Sigmoid colon (tissue), 7 donors: ENCODE results near the gene TERB1. TPM values are rescaled to one million over a fixed set of nuclear protein-coding genes. Genes with fewer than 3 reads are reported as not detected.

Experiments
- DNase-seq: peaks from one replicate; pipeline ENCODE4 v3.0.0-alpha.2; 2019
- H3K27ac ChIP-seq, 4 donors: fragments of 200-600 bp; sonication (generic); one replicate each; pipeline ENCODE4 v1.5.1; 2016 to 2019; ENCODE audit warnings: mild to moderate bottlenecking in 1 of 4
- H3K27me3 ChIP-seq, 3 donors: fragments of 200-600 bp; sonication (generic); one replicate each; pipeline ENCODE4 v1.5.1; 2019; ENCODE audit warnings: mild to moderate bottlenecking in 1 of 3
- H3K36me3 ChIP-seq, 4 donors: fragments of 200-600 bp; sonication (generic); one replicate each; pipeline ENCODE4 v1.5.1; 2016 to 2019
- H3K4me1 ChIP-seq, 4 donors: fragments of 200-600 bp; sonication (generic); one replicate each; pipeline ENCODE4 v1.5.1; 2017 to 2019
- H3K4me3 ChIP-seq, 4 donors: fragments of 200-600 bp; sonication (generic); one replicate each; pipeline ENCODE4 v1.5.1; 2017 to 2019; ENCODE audit warnings: mild to moderate bottlenecking in 2 of 4, moderate library complexity in 1 of 4
- H3K9me3 ChIP-seq, 4 donors: fragments of 200-600 bp in 3 of 4; sonication (generic) in 3 of 4; one replicate each; pipeline versions ENCODE4 v1.5.1 to v1.6.1; 2013 to 2019
- EP300 ChIP-seq, 4 donors: sonication (generic); formaldehyde crosslinking; IDR thresholded peaks; one replicate each; pipeline ENCODE4 v1.6.1; 2017; ENCODE audit warnings: antibody characterized with exemption in 4 of 4
- POLR2A ChIP-seq, 2 donors: fragments of 450-650 bp; IDR thresholded peaks; one replicate each; pipeline ENCODE4 v1.6.1; 2016; ENCODE audit warnings: antibody characterized with exemption in 2 of 2, mild to moderate bottlenecking in 2 of 2, moderate library complexity in 2 of 2
- POLR2AphosphoS5 ChIP-seq, 4 donors: sonication (generic); formaldehyde crosslinking; IDR thresholded peaks; one replicate each; pipeline ENCODE4 v1.6.1; 2017; ENCODE audit warnings: antibody characterized with exemption in 4 of 4
- WGBS, 2 donors: extraction: QIAGEN DNeasy Blood & Tissue Kit; methylation state at CpG; one replicate each; pipeline ENCODE4 v1.1.7; 2013; 5-methylcytosine and 5-hydroxymethylcytosine counted together
- intact Hi-C: fragments of 100-400 bp; cut with DNase I; formaldehyde crosslinking; loops from one replicate; pipeline ENCODE4 v1.15.1; 2023
- polyA plus RNA-seq, 3 donors: library from polyadenylated mRNA; stranded (reverse); fragments of 200-250 nt; gene quantifications; one replicate each; pipeline ENCODE4 v1.2.3, GENCODE V29; 2013
- total RNA-seq, 4 donors: library from RNA; depleted of rRNA; stranded (reverse); fragments of >200 nt; gene quantifications; one replicate each; pipeline ENCODE4 v1.1.0, GENCODE V29; 2016
- TF ChIP-seq, protein P1 (sequence below), 4 experiments: fragments of 450-650 bp in 3 of 4; fragments of 200-600 bp in 1 of 4; IDR thresholded peaks; one replicate each; pipeline ENCODE4 v1.5.1; 2016 to 2019; ENCODE audit warnings: antibody characterized with exemption in 4 of 4, mild to moderate bottlenecking in 3 of 4, moderate library complexity in 2 of 4
- donor health status: healthy with polysubstance abuse.
- donor health status: Bipolar disorder and iron deficiency.
- donor health status: healthy.

Gene TERB1
- total and polyA plus RNA-seq, 7 donors = under 0.01 to 0.03 TPM; not detected in 5

DNA sequence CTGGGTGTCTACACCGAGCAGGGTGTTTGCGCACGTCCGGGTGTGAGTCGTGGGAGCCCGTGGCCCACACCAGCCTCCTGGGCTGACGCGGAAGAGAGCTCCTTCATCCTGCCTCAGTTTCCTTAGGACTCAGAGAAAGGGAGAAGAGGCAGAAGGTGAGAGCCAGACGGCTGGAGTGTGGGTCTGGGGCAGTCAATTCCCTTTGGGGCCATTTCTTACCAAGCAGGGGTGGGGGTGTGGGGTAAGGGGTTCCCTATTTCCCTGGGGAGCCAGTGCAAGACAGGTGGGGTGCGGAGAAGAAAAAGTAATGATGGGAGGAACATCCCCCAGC is 43.7 kb upstream of the TERB1 start:
- intact Hi-C loops = no loop called here
- DNase-seq = no peak
- TF ChIP-seq EP300 (IDR thresholded peaks at IDR 0.05) = no peak
- TF ChIP-seq, protein P1, sequence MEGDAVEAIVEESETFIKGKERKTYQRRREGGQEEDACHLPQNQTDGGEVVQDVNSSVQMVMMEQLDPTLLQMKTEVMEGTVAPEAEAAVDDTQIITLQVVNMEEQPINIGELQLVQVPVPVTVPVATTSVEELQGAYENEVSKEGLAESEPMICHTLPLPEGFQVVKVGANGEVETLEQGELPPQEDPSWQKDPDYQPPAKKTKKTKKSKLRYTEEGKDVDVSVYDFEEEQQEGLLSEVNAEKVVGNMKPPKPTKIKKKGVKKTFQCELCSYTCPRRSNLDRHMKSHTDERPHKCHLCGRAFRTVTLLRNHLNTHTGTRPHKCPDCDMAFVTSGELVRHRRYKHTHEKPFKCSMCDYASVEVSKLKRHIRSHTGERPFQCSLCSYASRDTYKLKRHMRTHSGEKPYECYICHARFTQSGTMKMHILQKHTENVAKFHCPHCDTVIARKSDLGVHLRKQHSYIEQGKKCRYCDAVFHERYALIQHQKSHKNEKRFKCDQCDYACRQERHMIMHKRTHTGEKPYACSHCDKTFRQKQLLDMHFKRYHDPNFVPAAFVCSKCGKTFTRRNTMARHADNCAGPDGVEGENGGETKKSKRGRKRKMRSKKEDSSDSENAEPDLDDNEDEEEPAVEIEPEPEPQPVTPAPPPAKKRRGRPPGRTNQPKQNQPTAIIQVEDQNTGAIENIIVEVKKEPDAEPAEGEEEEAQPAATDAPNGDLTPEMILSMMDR (IDR thresholded peaks at IDR 0.05) = no peak
- no peak for TF ChIP-seq POLR2A (IDR thresholded peaks at IDR 0.05)
- TF ChIP-seq POLR2AphosphoS5 (IDR thresholded peaks at IDR 0.05) = no peak
- Histone ChIP-seq H3K4me1 (peaks cover 0 to 16% (median 15%) of the 10 kb centered on the region in 4 donors), H3K4me3 (peak overlapping the region in 3 of 4 donors; percentile 33 to 54 (median 43)), H3K27ac (no peak overlapping the region), H3K27me3 (peaks cover 20 to 38% (median 23%) of the 10 kb centered on the region in 3 donors), H3K9me3 (no peaks in the 10 kb centered on the region), H3K36me3 (no peaks in the 10 kb centered on the region)
- WGBS, 2 donors = 9 to 14% methylated on average over 10 of the region's 10 CpGs

DNA sequence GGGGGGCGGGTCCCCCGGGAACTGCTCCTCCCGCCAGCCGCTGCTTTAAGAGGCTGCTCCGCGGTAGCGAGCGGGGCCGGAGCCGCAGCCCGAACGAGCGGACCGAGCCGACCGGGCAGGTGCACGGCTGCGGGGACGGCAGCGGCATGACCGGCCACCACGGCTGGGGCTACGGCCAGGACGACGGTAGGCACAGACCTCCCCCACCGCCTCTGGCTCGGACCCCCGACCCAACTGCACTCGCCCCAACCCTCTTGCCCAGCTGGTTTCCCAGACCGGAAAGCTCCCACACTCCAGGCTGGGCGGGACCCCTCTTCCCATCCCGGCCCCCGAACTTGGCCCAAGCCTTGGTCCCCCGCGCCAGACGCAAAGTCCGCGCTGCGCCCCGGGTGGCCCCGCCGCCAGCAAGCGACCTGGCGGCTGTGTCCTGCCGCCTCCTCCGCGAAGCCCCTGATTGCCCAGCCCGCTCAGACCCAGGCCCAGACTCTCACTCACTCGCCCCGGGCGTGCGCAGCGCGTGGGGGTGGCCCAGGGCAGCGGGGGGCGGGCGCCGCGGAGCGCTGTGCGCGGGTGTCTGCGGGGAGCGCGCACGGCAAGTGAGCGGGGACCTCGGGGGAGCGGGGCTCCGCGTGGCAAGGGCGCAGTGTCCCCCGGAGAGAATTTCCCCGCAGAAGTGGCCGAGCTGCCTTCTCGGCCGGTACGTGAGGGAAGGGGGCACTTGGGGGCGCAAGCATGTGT is 43.1 kb upstream of the TERB1 start, which contains the start of gene CA7:
Gene CA7 (plus strand): TSS at position 73 of the 738 bp plus-strand sequence. CDS start 74 bp downstream, at position 147.
- DNase-seq = no peak
- TF ChIP-seq EP300 (IDR thresholded peaks at IDR 0.05) = no peak
- no peak for TF ChIP-seq POLR2AphosphoS5 (IDR thresholded peaks at IDR 0.05)
- TF ChIP-seq POLR2A (IDR thresholded peaks at IDR 0.05) = no peak
- TF ChIP-seq, protein P1 (IDR thresholded peaks at IDR 0.05) = no peak
- Histone ChIP-seq H3K4me1 (peaks cover 0 to 16% (median 15%) of the 10 kb centered on the region in 4 donors), H3K27ac (no peak within 1 kb of the TSS), H3K9me3 (no peaks in the 10 kb centered on the region), H3K36me3 (no peaks in the 10 kb centered on the region), H3K4me3 (peak within 1 kb of the TSS in 3 of 4 donors; percentile 33 to 54 (median 43)), H3K27me3 (peaks cover 20 to 38% (median 23%) of the 10 kb centered on the region in 3 donors)
- intact Hi-C loops = no loop called here
- 1 to 2% methylated on average over 79 of the region's 79 CpGs for WGBS, 2 donors

DNA sequence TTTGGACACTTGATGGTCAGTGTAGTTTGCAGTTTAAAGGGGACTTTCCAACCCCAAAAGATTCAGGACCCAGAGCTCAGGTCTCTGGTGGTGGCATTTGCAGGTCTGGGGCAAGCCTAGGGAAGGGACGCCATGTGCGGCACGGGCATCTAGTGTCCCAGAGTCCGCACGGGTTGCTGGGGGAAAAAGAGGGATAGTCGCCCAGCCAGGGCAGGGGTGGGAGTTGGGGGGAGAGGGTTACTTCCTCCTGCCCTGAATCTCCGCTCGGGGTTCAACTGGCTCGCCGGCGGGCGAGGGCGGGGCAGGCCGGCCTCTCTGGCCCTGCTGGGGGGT is 42.6 kb upstream of the TERB1 start:
- H3K27me3 ChIP-seq = peaks cover 20 to 38% (median 23%) of the 10 kb centered on the region in 3 donors

DNA sequence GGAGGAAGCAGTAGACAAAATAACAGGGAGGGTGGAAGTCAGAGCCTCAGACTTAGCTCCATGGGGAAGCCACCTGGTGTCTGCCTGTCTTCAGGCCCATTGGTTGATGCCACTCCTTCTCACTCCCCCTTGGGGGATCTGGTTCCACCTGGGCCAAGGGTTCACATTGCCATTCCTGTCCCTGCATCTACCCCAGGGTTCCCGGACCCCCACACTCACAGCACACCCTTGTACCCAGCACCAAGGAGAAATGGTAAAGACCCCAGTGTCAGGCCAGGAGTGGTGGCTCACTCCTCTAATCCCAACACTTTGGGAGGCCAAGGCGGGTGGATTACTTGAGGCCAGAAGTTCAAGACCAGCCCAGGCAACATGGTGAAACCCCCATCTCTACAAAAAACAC is 41.8 kb upstream of the TERB1 start:
- DNase-seq = no peak
- TF ChIP-seq, protein P1 (IDR thresholded peaks at IDR 0.05) = no peak
- TF ChIP-seq POLR2A (IDR thresholded peaks at IDR 0.05) = no peak
- TF ChIP-seq POLR2AphosphoS5 (IDR thresholded peaks at IDR 0.05) = no peak
- TF ChIP-seq EP300 (IDR thresholded peaks at IDR 0.05) = no peak

More for the DNA sequence above, 42.6 kb upstream of the TERB1 start:
- peak overlapping the region in 3 of 4 donors; percentile 33 to 54 (median 43) for H3K4me3 ChIP-seq
- TF ChIP-seq POLR2AphosphoS5 (IDR thresholded peaks at IDR 0.05) (no peak), EP300 (IDR thresholded peaks at IDR 0.05) (no peak), POLR2A (IDR thresholded peaks at IDR 0.05) (no peak)
- TF ChIP-seq, protein P1 (IDR thresholded peaks at IDR 0.05) = no peak
- DNase-seq = no peak
- intact Hi-C loops = no loop called here
- no peaks in the 10 kb centered on the region for H3K9me3 ChIP-seq
- H3K4me1 ChIP-seq = peaks cover 0 to 16% (median 15%) of the 10 kb centered on the region in 4 donors
- 8 to 18% methylated on average over 14 of the region's 14 CpGs for WGBS, 2 donors
- no peaks in the 10 kb centered on the region for H3K36me3 ChIP-seq
- no peak overlapping the region for H3K27ac ChIP-seq

More for the DNA sequence above, 41.8 kb upstream of the TERB1 start:
- no peak overlapping the region for H3K27ac ChIP-seq
- no peaks in the 10 kb centered on the region for H3K36me3 ChIP-seq
- H3K4me3 ChIP-seq = no peak overlapping the region
- intact Hi-C loops = no loop called here
- H3K9me3 ChIP-seq = peaks cover 0 to 2% (median 0%) of the 10 kb centered on the region in 4 donors
- WGBS, 2 donors = 96 to 97% methylated on average over 2 of the region's 2 CpGs
- H3K27me3 ChIP-seq = peaks cover 20 to 38% (median 23%) of the 10 kb centered on the region in 3 donors
- peaks cover 0 to 16% (median 15%) of the 10 kb centered on the region in 4 donors for H3K4me1 ChIP-seq
